Measurements from ENCODE around the gene IGBP1.
"Not testable (repeated sequence)": the region's sequence is repeated elsewhere in the genome, so short reads cannot be mapped to it uniquely, and the experiment has no call there.

Gene IGBP1

GRCh38 chrX:70168238-70169188, 35.3 kb downstream of the IGBP1 start:
- no peak for DNase-seq

- DNase-seq, result no peak
Observed at GRCh38 chrX:70169281-70169680, 36.0 kb downstream of the IGBP1 start.

GRCh38 chrX:70171624-70172023, 38.4 kb downstream of the IGBP1 start:
- no peak for DNase-seq

GRCh38 chrX:70172221-70172620, 39.0 kb downstream of the IGBP1 start:
- DNase-seq, result no peak

GRCh38 chrX:70172964-70173363, 39.7 kb downstream of the IGBP1 start:
- no peak for DNase-seq

- DNase-seq, result no peak
Observed at GRCh38 chrX:70174754-70175153, 41.5 kb downstream of the IGBP1 start.

GRCh38 chrX:70175338-70175737, 42.1 kb downstream of the IGBP1 start:
- DNase-seq, result no peak

- no peak for DNase-seq
Observed at GRCh38 chrX:70176938-70177533, 43.8 kb downstream of the IGBP1 start, which contains the start of gene DGAT2L6. TSS of gene DGAT2L6 (plus strand) at chrX:70177483. CDS start at chrX:70177583, 100 bp downstream.

- no peak for DNase-seq
Observed at GRCh38 chrX:70183091-70183490, 49.8 kb downstream of the IGBP1 start.

GRCh38 chrX:70190225-70190624, 57.0 kb downstream of the IGBP1 start:
- no peak for DNase-seq

- peak; percentile 1 to 36 for DNase-seq
Observed at GRCh38 chrX:70196961-70197720, 63.9 kb downstream of the IGBP1 start.

- DNase-seq, result no peak
Observed at GRCh38 chrX:70201732-70202131, 68.5 kb downstream of the IGBP1 start.

GRCh38 chrX:70208479-70208878, 75.2 kb downstream of the IGBP1 start:
- DNase-seq, result no peak

- not testable (repeated sequence) for DNase-seq
Observed at GRCh38 chrX:70209570-70209969, 76.3 kb downstream of the IGBP1 start.
